Neural progenitor cell (in vitro differentiated cells): Measurements from ENCODE around the gene C20orf202.

Experiments
- EZH2 ChIP-seq: fragments of 200-600 bp; sonication (generic); IDR thresholded peaks from 2 replicates; pipeline ENCODE4 v1.6.1; 2017; ENCODE audit warnings: antibody characterized with exemption, mild to moderate bottlenecking, moderate library complexity
- EZH2phosphoT487 ChIP-seq: fragments of 200-600 bp; sonication (generic); IDR thresholded peaks from 2 replicates; pipeline ENCODE4 v1.6.1; 2017; ENCODE audit warnings: antibody characterized with exemption
- TF ChIP-seq, protein P1 (sequence below): fragments of 200-600 bp; sonication (generic); IDR thresholded peaks from 2 replicates; pipeline ENCODE4 v1.5.1; 2017; ENCODE audit warnings: antibody characterized with exemption, mild to moderate bottlenecking

GRCh38 chr20:1184260-1184637 lies 19.0 kb upstream of the C20orf202 start:
- TF ChIP-seq, protein P1, sequence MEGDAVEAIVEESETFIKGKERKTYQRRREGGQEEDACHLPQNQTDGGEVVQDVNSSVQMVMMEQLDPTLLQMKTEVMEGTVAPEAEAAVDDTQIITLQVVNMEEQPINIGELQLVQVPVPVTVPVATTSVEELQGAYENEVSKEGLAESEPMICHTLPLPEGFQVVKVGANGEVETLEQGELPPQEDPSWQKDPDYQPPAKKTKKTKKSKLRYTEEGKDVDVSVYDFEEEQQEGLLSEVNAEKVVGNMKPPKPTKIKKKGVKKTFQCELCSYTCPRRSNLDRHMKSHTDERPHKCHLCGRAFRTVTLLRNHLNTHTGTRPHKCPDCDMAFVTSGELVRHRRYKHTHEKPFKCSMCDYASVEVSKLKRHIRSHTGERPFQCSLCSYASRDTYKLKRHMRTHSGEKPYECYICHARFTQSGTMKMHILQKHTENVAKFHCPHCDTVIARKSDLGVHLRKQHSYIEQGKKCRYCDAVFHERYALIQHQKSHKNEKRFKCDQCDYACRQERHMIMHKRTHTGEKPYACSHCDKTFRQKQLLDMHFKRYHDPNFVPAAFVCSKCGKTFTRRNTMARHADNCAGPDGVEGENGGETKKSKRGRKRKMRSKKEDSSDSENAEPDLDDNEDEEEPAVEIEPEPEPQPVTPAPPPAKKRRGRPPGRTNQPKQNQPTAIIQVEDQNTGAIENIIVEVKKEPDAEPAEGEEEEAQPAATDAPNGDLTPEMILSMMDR, result no peak
- TF ChIP-seq EZH2 (no peak), EZH2phosphoT487 (no peak)
